B cell (primary cell): ENCODE measurements around the gene BNC2. TPM values are rescaled to one million over a fixed set of nuclear protein-coding genes. Genes with fewer than 3 reads are reported as not detected.

Experiments
- ATAC-seq: fragments of 200-7000 bp; cut with Tn5 transposase; one replicate; pipeline ENCODE4 v1.10.0; 2021; ENCODE audit warnings: low read depth, mild to moderate bottlenecking, moderate number of reproducible peaks, moderate library complexity
- CTCF ChIA-PET: fragments of 350-600 bp; sonication (Branson Sonifier 250); formaldehyde crosslinking; loops from one replicate; lab custom pipeline; 2021; ENCODE audit warnings: antibody characterized with exemption, inconsistent platforms; lab: Charles Lee
- POLR2A ChIA-PET: fragments of 350-600 bp; sonication (Branson Sonifier 250); formaldehyde crosslinking; loops from one replicate; lab custom pipeline; 2021; ENCODE audit warnings: antibody characterized with exemption; lab: Charles Lee
- DNase-seq: peaks from one replicate; pipeline ENCODE4 v3.0.0; 2013
- H2AFZ ChIP-seq: 2 replicates; pipeline ENCODE4 v1.6.1; 2012; ENCODE audit warnings: mild to moderate bottlenecking, low read depth, low read length; ENCODE audit not compliant: insufficient read depth, poor library complexity, severe bottlenecking
- H3K27ac ChIP-seq, 2 donors: 1 replicate in 1 of 2; 2 replicates in 1 of 2; pipeline ENCODE4 v1.5.1; 2012 to 2013; ENCODE audit warnings: low read length in 2 of 2, mild to moderate bottlenecking in 2 of 2, moderate library complexity in 1 of 2
- H3K27me3 ChIP-seq, 4 experiments: fragments of 200-600 bp in 1 of 4; sonication (generic) in 1 of 4; replicated peaks in 1 of 4; 1 replicate in 2 of 4; 2 replicates in 2 of 4; pipeline versions ENCODE4 v1.6.1 to v1.7.0; 2013 to 2016; ENCODE audit warnings: low read length in 3 of 4, mild to moderate bottlenecking in 2 of 4, mixed read lengths in 1 of 4, moderate library complexity in 1 of 4; ENCODE audit not compliant: insufficient read depth in 4 of 4, control insufficient read depth in 3 of 4; ENCODE audit errors: control extremely low read depth in 1 of 4
- H3K36me3 ChIP-seq, 2 experiments: replicated peaks in 1 of 2; 1 replicate in 1 of 2; 2 replicates in 1 of 2; pipeline versions ENCODE4 v1.6.1 to v1.7.1; 2013; ENCODE audit warnings: low read length in 1 of 2; ENCODE audit not compliant: insufficient read depth in 2 of 2, control insufficient read depth in 1 of 2; ENCODE audit errors: control extremely low read depth in 1 of 2, extremely low read depth in 1 of 2
- H3K4me1 ChIP-seq, 2 donors: fragments of 200-600 bp in 1 of 2; sonication (generic) in 1 of 2; 1 replicate in 1 of 2; 2 replicates in 1 of 2; pipeline versions ENCODE4 v1.5.1 to v1.6.1; 2013 to 2017; ENCODE audit warnings: low read length in 2 of 2; ENCODE audit not compliant: control insufficient read depth in 2 of 2, insufficient read depth in 2 of 2
- H3K4me2 ChIP-seq: replicated peaks from 2 replicates; pipeline ENCODE3; 2012; ENCODE audit warnings: mild to moderate bottlenecking, low read depth, low read length; ENCODE audit not compliant: poor library complexity, severe bottlenecking
- H3K4me3 ChIP-seq, 5 experiments: fragments of 200-600 bp in 1 of 5; sonication (generic) in 1 of 5; 1 replicate in 3 of 5; 2 replicates in 2 of 5; pipeline versions ENCODE4 v1.5.1 to v1.7.0; 2011 to 2016; ENCODE audit warnings: low read length in 4 of 5, mild to moderate bottlenecking in 4 of 5, low read depth in 2 of 5, control low read depth in 1 of 5, moderate library complexity in 1 of 5; ENCODE audit not compliant: insufficient read depth in 1 of 5; ENCODE audit errors: control extremely low read depth in 1 of 5, extremely low read depth in 1 of 5
- H3K79me2 ChIP-seq: fragments of 200-600 bp; sonication (generic); one replicate; pipeline ENCODE4 v1.6.0; 2016; ENCODE audit warnings: low read length; ENCODE audit not compliant: control insufficient read depth, insufficient read depth
- H3K9ac ChIP-seq: fragments of 200-600 bp; sonication (generic); 2 replicates; pipeline ENCODE4 v1.6.1; 2017; ENCODE audit warnings: mild to moderate bottlenecking, low read length, moderate library complexity
- H3K9me3 ChIP-seq, 3 donors: one replicate each; pipeline versions ENCODE4 v1.6.1 to v1.7.1; 2013; ENCODE audit warnings: low read length in 2 of 3; ENCODE audit not compliant: control insufficient read depth in 2 of 3, insufficient read depth in 1 of 3; ENCODE audit errors: control extremely low read depth in 1 of 3
- H4K20me1 ChIP-seq: 2 replicates; pipeline ENCODE4 v1.6.0; 2012; ENCODE audit warnings: mild to moderate bottlenecking, low read length; ENCODE audit not compliant: insufficient read depth, control insufficient read depth, poor library complexity, severe bottlenecking
- H3K27ac Mint-ChIP-seq: one replicate; pipeline ENCODE4 v1.8.0; 2021; ENCODE audit warnings: mixed read lengths
- H3K27me3 Mint-ChIP-seq: one replicate; pipeline ENCODE4 v1.8.0; 2021; ENCODE audit warnings: mixed read lengths
- H3K4me1 Mint-ChIP-seq: one replicate; pipeline ENCODE4 v1.8.0; 2021; ENCODE audit warnings: mixed read lengths
- H3K4me3 Mint-ChIP-seq: one replicate; pipeline ENCODE4 v1.8.0; 2021; ENCODE audit warnings: mixed read lengths
- H3K9me3 Mint-ChIP-seq: one replicate; pipeline ENCODE4 v1.8.0; 2022; ENCODE audit warnings: mixed read lengths; ENCODE audit not compliant: insufficient read depth
- CTCF ChIP-seq: fragments of 200-600 bp; IDR thresholded peaks from one replicate; pipeline ENCODE4 v1.8.0; 2022; ENCODE audit warnings: antibody characterized with exemption, mild to moderate bottlenecking
- EZH2 ChIP-seq: IDR thresholded peaks from 2 replicates; pipeline ENCODE4 v1.6.1; 2012; ENCODE audit warnings: borderline replicate concordance, low read depth, mild to moderate bottlenecking, moderate library complexity, low read length; ENCODE audit not compliant: insufficient read depth, poor library complexity, severe bottlenecking
- WGBS: methylation state at CpG from one replicate; pipeline ENCODE4 v1.1.5; 2013; ENCODE audit warnings: missing lambda C conversion rate; ENCODE audit not compliant: insufficient coverage; 5-methylcytosine and 5-hydroxymethylcytosine counted together
- intact Hi-C: fragments of 100-400 bp; cut with micrococcal nuclease; formaldehyde crosslinking; loops from one replicate; pipeline ENCODE4 v1.10.0; 2022
- polyA plus RNA-seq: library from polyadenylated mRNA; depleted of rRNA; stranded (reverse); fragments of >200 nt; gene quantifications from 2 replicates; pipeline ENCODE4 v1.2.3, GENCODE V29; 2012
- total RNA-seq, 2 donors: library from RNA; stranded (reverse); fragments of 120-200 nt in 1 of 2; gene quantifications; 1 replicate in 1 of 2; 2 replicates in 1 of 2; pipeline versions ENCODE4 v1.2.3 to v1.2.4, GENCODE V29; 2013 to 2022

Gene BNC2
- total and polyA plus RNA-seq, 2 donors (not counting 1 experiment from before 2014, with no cell fraction given) = 0.01 TPM; not detected in 1

GRCh38 chr9:16532272-16532671 lies 338.2 kb downstream of the BNC2 start:
- H3K9ac ChIP-seq = no peak overlapping the region
- no peak overlapping the region for H3K27ac ChIP-seq
- Mint-ChIP-seq H3K4me1 (no peaks in the 10 kb centered on the region), H3K27me3 (no peaks in the 10 kb centered on the region), H3K4me3 (no peak overlapping the region), H3K27ac (no peak overlapping the region), H3K9me3 (no peaks in the 10 kb centered on the region)
- H3K79me2 ChIP-seq = no peaks in the 10 kb centered on the region
- H4K20me1 ChIP-seq = no peaks in the 10 kb centered on the region
- no peak overlapping the region for H3K4me3 ChIP-seq
- ChIA-PET CTCF (no interaction called here), POLR2A (no interaction called here)
- ATAC-seq (no peak), DNase-seq (no peak)
- peaks cover 0 to 2% (median 0%) of the 10 kb centered on the region in 3 donors for H3K9me3 ChIP-seq
- H3K27me3 ChIP-seq = no peaks in the 10 kb centered on the region
- no peaks in the 10 kb centered on the region for H3K36me3 ChIP-seq
- H3K4me1 ChIP-seq = no peaks in the 10 kb centered on the region
- intact Hi-C loops = no loop called here
- no peak overlapping the region for H3K4me2 ChIP-seq
- no CpG with 5 or more reads among the region's 3 CpGs for WGBS
- TF ChIP-seq CTCF (no peak), EZH2 (no peak)
- H2AFZ ChIP-seq = no peak overlapping the region

GRCh38 chr9:16530669-16531642 lies 339.5 kb downstream of the BNC2 start:
- Histone ChIP-seq H2AFZ (no peak overlapping the region), H3K9ac (no peak overlapping the region), H4K20me1 (no peaks in the 10 kb centered on the region), H3K4me1 (no peaks in the 10 kb centered on the region), H3K36me3 (no peaks in the 10 kb centered on the region), H3K79me2 (no peaks in the 10 kb centered on the region), H3K27me3 (no peaks in the 10 kb centered on the region), H3K9me3 (peaks cover 0 to 2% (median 0%) of the 10 kb centered on the region in 3 donors), H3K27ac (no peak overlapping the region), H3K4me2 (no peak overlapping the region), H3K4me3 (no peak overlapping the region)
- no peak for ATAC-seq
- Mint-ChIP-seq H3K4me1 (no peaks in the 10 kb centered on the region), H3K27me3 (no peaks in the 10 kb centered on the region), H3K9me3 (peaks cover 4% of the 10 kb centered on the region), H3K27ac (no peak overlapping the region), H3K4me3 (no peak overlapping the region)
- TF ChIP-seq CTCF (no peak), EZH2 (no peak)
- no peak for DNase-seq
- ChIA-PET POLR2A (no interaction called here), CTCF (no interaction called here)
- intact Hi-C loops = no loop called here
- 100% methylated on average over 4 of the region's 13 CpGs for WGBS
